Measurements from ENCODE around the gene TAF8.

Gene TAF8

DNA sequence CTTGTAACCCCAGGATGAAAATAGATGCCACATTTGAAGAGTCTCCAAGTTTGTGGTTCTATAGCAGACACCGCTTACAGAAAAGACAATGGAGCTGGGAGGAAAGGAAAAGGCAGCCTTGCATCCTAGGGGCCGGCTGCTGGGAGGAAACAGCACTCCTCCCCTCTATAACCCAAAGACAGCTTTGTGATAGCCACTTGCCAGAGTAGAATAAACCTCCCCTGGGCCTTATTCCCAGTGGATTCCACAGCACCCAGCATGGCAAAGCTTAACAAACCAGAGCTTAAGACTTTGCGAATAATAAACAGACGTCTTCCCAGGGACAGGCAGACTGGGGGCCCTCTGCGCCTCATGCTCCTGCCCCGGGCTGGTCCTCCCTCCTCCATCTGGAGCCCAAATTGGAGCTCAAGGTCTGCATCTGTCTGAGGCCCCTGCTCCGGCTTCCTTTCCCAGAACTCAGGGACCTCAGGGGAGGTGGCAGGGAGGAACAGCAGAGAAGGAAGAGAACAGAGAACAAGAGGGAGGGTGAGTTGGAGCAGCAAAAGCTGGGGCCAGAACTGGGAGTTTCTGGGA, 8.8 kb upstream of the TAF8 start:
- peak overlapping the region; percentile 91 for H3K27ac Mint-ChIP-seq
- H3K4me3 Mint-ChIP-seq, result peak overlapping the region; percentile 71
- H3K36me3 Mint-ChIP-seq (ENCODE audit: low read depth), result peaks cover 6% of the 10 kb centered on the region
- peaks cover 75% of the 10 kb centered on the region for H3K4me1 Mint-ChIP-seq (ENCODE audit: low read depth)
- no peaks in the 10 kb centered on the region for H3K27me3 Mint-ChIP-seq (ENCODE audit: low read depth)
- H3K9me3 Mint-ChIP-seq, result no peaks in the 10 kb centered on the region

DNA sequence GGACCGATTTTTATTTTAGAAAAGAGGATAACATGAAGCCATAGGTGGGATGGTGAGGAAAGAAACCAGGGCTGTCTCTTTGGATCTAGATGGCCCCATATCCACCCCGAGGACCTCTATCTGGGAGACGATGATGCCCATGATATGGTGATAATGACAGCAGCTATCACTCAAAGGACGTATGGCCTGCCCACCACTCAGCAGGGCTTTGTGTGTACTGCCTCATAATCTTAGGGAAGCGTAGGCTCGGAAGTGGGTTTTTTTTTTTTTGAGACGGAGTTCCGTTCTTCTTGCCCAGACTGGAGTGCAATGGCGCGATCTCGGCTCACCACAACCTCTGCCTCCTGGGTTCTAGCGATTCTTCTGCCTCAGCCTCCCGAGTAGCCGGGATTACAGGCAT, 8.2 kb upstream of the TAF8 start:
- Mint-ChIP-seq H3K36me3 (ENCODE audit: low read depth) (peaks cover 10% of the 10 kb centered on the region), H3K4me1 (ENCODE audit: low read depth) (peaks cover 80% of the 10 kb centered on the region), H3K4me3 (peak overlapping the region; percentile 71), H3K27ac (peak overlapping the region; percentile 91), H3K27me3 (ENCODE audit: low read depth) (no peaks in the 10 kb centered on the region), H3K9me3 (no peaks in the 10 kb centered on the region)

- peak overlapping the region; percentile 77 for H3K27ac Mint-ChIP-seq
- H3K9me3 Mint-ChIP-seq, result no peaks in the 10 kb centered on the region
- peak overlapping the region; percentile 75 for H3K4me3 Mint-ChIP-seq
- H3K4me1 Mint-ChIP-seq (ENCODE audit: low read depth), result peaks cover 78% of the 10 kb centered on the region
- no peaks in the 10 kb centered on the region for H3K27me3 Mint-ChIP-seq (ENCODE audit: low read depth)
- H3K36me3 Mint-ChIP-seq (ENCODE audit: low read depth), result peaks cover 15% of the 10 kb centered on the region
These were observed 6.4 kb upstream of the TAF8 start for GRCh38 chr6:42043787-42044475.

DNA sequence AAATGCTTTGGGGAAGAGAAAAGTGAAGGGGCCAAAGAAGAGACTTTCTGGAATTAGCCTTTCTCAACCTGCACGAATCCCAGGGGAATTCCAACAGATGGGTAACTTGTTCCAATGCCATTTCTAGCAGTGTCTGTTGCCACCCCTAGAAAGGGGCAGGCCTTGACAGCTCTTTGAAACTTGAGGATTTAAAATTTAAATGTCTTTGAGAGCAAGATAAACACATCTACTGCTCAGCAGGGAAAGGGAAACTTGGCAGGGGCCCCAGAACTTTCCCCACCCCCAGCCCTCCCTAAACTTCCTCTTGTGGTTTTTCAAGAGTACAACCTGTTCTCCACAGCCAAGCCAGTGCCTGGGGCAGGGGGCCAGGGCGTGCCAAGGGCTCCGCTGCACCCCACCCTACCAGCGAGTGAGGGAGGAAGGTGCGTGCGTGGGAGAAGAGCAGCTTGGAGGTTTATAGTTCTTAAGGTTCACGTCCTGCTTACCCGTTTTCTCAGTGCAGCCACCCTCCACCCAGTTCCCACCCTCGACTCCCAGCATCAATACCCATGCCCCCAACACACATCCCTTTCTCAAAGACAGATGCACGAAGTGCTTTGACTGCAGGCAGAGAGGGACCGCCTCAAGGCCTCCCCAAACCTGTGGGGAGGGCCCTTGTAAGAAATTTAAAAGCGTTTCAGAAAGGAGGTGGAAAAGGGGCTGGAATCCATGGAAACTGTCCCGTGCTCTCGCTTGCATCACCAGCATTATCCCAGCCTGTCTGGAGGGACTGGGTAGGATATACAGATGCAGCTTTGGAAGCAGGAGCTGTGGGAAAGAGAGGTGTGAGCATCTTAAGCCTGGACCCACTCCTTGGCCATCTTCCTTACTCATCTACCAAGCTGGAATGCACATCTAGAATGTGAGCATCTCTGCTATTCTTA, 4.5 kb upstream of the TAF8 start:
- H3K36me3 Mint-ChIP-seq (ENCODE audit: low read depth), result peaks cover 16% of the 10 kb centered on the region

GRCh38 chr6:42046464-42047212, 3.7 kb upstream of the TAF8 start:
- H3K36me3 Mint-ChIP-seq (ENCODE audit: low read depth), result peaks cover 21% of the 10 kb centered on the region
- peaks cover 70% of the 10 kb centered on the region for H3K4me1 Mint-ChIP-seq (ENCODE audit: low read depth)
- H3K4me3 Mint-ChIP-seq, result peak overlapping the region; percentile 96
- H3K9me3 Mint-ChIP-seq, result no peaks in the 10 kb centered on the region
- H3K27me3 Mint-ChIP-seq (ENCODE audit: low read depth), result no peaks in the 10 kb centered on the region
- peak overlapping the region; percentile 84 for H3K27ac Mint-ChIP-seq

More for the DNA sequence above, 4.5 kb upstream of the TAF8 start:
- peaks cover 72% of the 10 kb centered on the region for H3K4me1 Mint-ChIP-seq (ENCODE audit: low read depth)
- H3K27ac Mint-ChIP-seq, result peak overlapping the region; percentile 84
- H3K27me3 Mint-ChIP-seq (ENCODE audit: low read depth), result no peaks in the 10 kb centered on the region
- peak overlapping the region; percentile 96 for H3K4me3 Mint-ChIP-seq
- H3K9me3 Mint-ChIP-seq, result no peaks in the 10 kb centered on the region

- H3K9me3 Mint-ChIP-seq, result no peaks in the 10 kb centered on the region
These were observed 3.1 kb upstream of the TAF8 start for GRCh38 chr6:42047213-42047590.

GRCh38 chr6:42047790-42048405, 2.4 kb upstream of the TAF8 start:
- H3K4me1 Mint-ChIP-seq (ENCODE audit: low read depth), result peaks cover 64% of the 10 kb centered on the region
- H3K36me3 Mint-ChIP-seq (ENCODE audit: low read depth), result peaks cover 25% of the 10 kb centered on the region
- no peaks in the 10 kb centered on the region for H3K27me3 Mint-ChIP-seq (ENCODE audit: low read depth)
- peak overlapping the region; percentile 96 for H3K4me3 Mint-ChIP-seq
- H3K27ac Mint-ChIP-seq, result peak overlapping the region; percentile 68
- H3K9me3 Mint-ChIP-seq, result no peaks in the 10 kb centered on the region

More at GRCh38 chr6:42047213-42047590, 3.1 kb upstream of the TAF8 start:
- Mint-ChIP-seq H3K4me3 (peak overlapping the region; percentile 96), H3K4me1 (ENCODE audit: low read depth) (peaks cover 67% of the 10 kb centered on the region), H3K27ac (peak overlapping the region; percentile 84), H3K27me3 (ENCODE audit: low read depth) (no peaks in the 10 kb centered on the region), H3K36me3 (ENCODE audit: low read depth) (peaks cover 19% of the 10 kb centered on the region)

- Mint-ChIP-seq H3K27ac (peak overlapping the region; percentile 89), H3K36me3 (ENCODE audit: low read depth) (peaks cover 31% of the 10 kb centered on the region), H3K9me3 (no peaks in the 10 kb centered on the region), H3K4me1 (ENCODE audit: low read depth) (peaks cover 57% of the 10 kb centered on the region), H3K27me3 (ENCODE audit: low read depth) (no peaks in the 10 kb centered on the region), H3K4me3 (peak overlapping the region; percentile 96)
These were observed 1.1 kb upstream of the TAF8 start for GRCh38 chr6:42049116-42049809.

DNA sequence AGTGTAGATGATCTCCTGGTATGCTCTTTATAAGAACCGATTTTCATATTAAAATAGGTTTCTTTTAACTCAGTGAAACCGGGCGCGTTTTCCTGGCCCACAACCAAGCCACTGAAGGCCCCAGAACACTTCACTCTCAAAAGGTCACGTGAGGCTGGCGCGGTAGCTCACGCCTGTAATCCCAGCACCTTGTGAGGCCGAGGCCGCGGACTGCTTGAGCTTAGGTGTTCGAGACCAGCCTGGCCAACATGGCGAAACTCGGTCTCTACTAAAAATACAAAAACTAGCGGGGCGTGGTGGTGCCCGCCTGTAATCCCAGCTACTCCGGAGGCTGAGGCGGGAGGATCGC, 402 bp upstream of the TAF8 start:
- Mint-ChIP-seq H3K36me3 (ENCODE audit: low read depth) (peaks cover 32% of the 10 kb centered on the region), H3K27ac (peak overlapping the region; percentile 99), H3K4me1 (ENCODE audit: low read depth) (peaks cover 55% of the 10 kb centered on the region), H3K27me3 (ENCODE audit: low read depth) (no peaks in the 10 kb centered on the region), H3K4me3 (peak overlapping the region; percentile 96), H3K9me3 (no peaks in the 10 kb centered on the region)

DNA sequence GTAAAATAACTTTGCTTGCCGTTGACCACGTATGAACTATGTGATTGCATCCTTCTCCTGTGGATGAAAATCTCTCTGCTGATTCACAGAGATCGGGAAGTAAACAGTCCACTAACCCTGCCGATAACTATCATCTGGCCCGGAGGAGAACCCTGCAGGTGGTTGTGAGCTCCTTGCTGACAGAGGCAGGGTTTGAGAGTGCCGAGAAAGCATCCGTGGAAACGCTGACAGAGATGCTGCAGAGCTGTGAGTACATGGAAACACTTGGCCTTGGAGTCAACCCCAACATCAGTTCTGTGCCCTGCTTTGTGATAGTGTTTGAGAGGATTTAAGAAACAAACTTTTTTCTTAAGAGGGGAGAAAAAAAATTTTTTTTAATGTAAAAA, 937 bp downstream of the TAF8 start:
- no peaks in the 10 kb centered on the region for H3K27me3 Mint-ChIP-seq (ENCODE audit: low read depth)
- H3K4me1 Mint-ChIP-seq (ENCODE audit: low read depth), result peaks cover 42% of the 10 kb centered on the region
- peak overlapping the region; percentile 96 for H3K4me3 Mint-ChIP-seq
- peaks cover 34% of the 10 kb centered on the region for H3K36me3 Mint-ChIP-seq (ENCODE audit: low read depth)
- H3K27ac Mint-ChIP-seq, result peak overlapping the region; percentile 83
- H3K9me3 Mint-ChIP-seq, result no peaks in the 10 kb centered on the region

DNA sequence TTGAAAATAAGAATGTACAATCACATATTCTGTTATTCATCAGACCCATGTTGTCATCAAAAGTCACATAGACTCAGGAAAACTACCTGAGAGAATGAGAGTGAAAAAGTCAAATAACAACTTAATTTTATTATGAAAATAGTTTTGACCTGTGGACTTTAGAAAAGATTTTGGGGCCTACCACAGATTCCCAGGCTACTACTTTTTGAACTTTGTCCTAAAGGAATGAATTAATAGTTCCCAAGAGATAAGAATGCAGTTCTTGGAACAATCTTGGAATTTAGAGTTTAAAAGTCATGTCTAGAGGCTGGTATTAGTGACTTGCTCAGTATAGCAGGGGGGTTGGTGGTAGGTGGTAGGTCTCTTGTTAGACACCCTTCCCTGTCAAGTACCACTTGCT, 3.3 kb downstream of the TAF8 start:
- Mint-ChIP-seq H3K36me3 (ENCODE audit: low read depth) (peaks cover 35% of the 10 kb centered on the region), H3K27ac (no peak overlapping the region), H3K9me3 (no peaks in the 10 kb centered on the region), H3K4me3 (no peak overlapping the region), H3K4me1 (ENCODE audit: low read depth) (peaks cover 27% of the 10 kb centered on the region), H3K27me3 (ENCODE audit: low read depth) (no peaks in the 10 kb centered on the region)

DNA sequence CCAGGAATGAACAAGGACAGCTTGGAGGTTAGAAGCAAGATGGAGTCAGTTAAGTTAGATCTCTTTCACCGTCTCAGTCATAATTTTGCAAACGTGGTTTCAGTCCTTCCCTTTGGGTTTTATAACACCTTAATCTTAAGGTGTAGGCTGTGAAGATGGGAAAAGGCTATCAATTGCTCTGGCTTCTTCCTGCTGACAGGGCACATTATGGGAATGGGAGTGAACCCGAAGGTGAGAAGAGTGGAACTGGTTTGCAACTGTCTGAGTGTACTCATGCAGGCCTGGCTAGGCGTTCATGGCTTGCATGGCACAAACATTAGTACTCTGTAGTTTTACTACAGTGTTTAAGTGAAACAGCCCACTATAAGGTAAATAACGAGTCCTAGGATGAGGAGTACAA, 9.4 kb downstream of the TAF8 start:
- no peak overlapping the region for H3K27ac Mint-ChIP-seq
- no peak overlapping the region for H3K4me3 Mint-ChIP-seq
- no peaks in the 10 kb centered on the region for H3K27me3 Mint-ChIP-seq (ENCODE audit: low read depth)
- peaks cover 46% of the 10 kb centered on the region for H3K36me3 Mint-ChIP-seq (ENCODE audit: low read depth)
- no peaks in the 10 kb centered on the region for H3K9me3 Mint-ChIP-seq
- H3K4me1 Mint-ChIP-seq (ENCODE audit: low read depth), result no peaks in the 10 kb centered on the region

GRCh38 chr6:42066156-42066675, 15.9 kb downstream of the TAF8 start:
- no peaks in the 10 kb centered on the region for H3K9me3 Mint-ChIP-seq
- H3K36me3 Mint-ChIP-seq (ENCODE audit: low read depth), result peaks cover 18% of the 10 kb centered on the region
- H3K4me3 Mint-ChIP-seq, result no peak overlapping the region
- no peaks in the 10 kb centered on the region for H3K27me3 Mint-ChIP-seq (ENCODE audit: low read depth)
- no peaks in the 10 kb centered on the region for H3K4me1 Mint-ChIP-seq (ENCODE audit: low read depth)
- H3K27ac Mint-ChIP-seq, result no peak overlapping the region

All from T-helper 1 cell treated with Interleukin-12 subunit alpha and Interleukin-12 subunit beta and Interleukin-4 antibody, amounts not matched to agents 30 μg/mL and 1 μg/mL, for 36 hours (primary cell).